HFFc6 (cell line): ENCODE results near the gene SLC23A2. TPM values are rescaled to one million over a fixed set of nuclear protein-coding genes. Genes with fewer than 3 reads are reported as not detected.

Experiments
- DNase-seq: peaks from one replicate; pipeline ENCODE4 v3.0.0-alpha.2; 2018
- H3K27ac Mint-ChIP-seq: 2 replicates; pipeline ENCODE4 v1.8.0; 2020; ENCODE audit warnings: mild to moderate bottlenecking, mixed read lengths
- H3K27me3 Mint-ChIP-seq: 2 replicates; pipeline ENCODE4 v1.8.0; 2021; ENCODE audit warnings: mild to moderate bottlenecking, moderate library complexity, mixed read lengths; ENCODE audit not compliant: insufficient read depth
- H3K36me3 Mint-ChIP-seq: 2 replicates; pipeline ENCODE4 v1.8.0; 2021; ENCODE audit warnings: low read depth, mixed read lengths
- H3K4me1 Mint-ChIP-seq: 2 replicates; pipeline ENCODE4 v1.8.0; 2020; ENCODE audit warnings: low read depth, mixed read lengths
- H3K4me3 Mint-ChIP-seq: 2 replicates; pipeline ENCODE4 v1.8.0; 2020; ENCODE audit warnings: mild to moderate bottlenecking, moderate library complexity, mixed read lengths
- H3K9me3 Mint-ChIP-seq: 2 replicates; pipeline ENCODE4 v1.8.0; 2020; ENCODE audit warnings: mild to moderate bottlenecking, mixed read lengths
- total RNA-seq, 6 experiments: library from RNA; stranded (reverse); fragmentation: NEBNext Ultra II Directional; extraction: Animal tissue kit (Norgen Biotek cat#: 25700); gene quantifications; 2 replicates in 1 of 6; 3 replicates in 5 of 6; pipeline ENCODE4 v1.2.3, GENCODE V29; 2021
- TF ChIP-seq, protein P1 (sequence below): fragments of 200-600 bp; sonication (generic); IDR thresholded peaks from 2 replicates; pipeline ENCODE4 v1.5.0; 2021; ENCODE audit warnings: antibody characterized with exemption, mild to moderate bottlenecking

Gene SLC23A2
- total RNA-seq, 6 experiments from 2014 or later = 12.5 to 17.2 (median 15.7) TPM

GRCh38 chr20:4812216-4812615 lies 189.1 kb downstream of the SLC23A2 start:
- peaks cover 39% of the 10 kb centered on the region for H3K27me3 Mint-ChIP-seq
- peaks cover 12% of the 10 kb centered on the region for H3K4me1 Mint-ChIP-seq
- no peak overlapping the region for H3K4me3 Mint-ChIP-seq
- no peak for DNase-seq
- TF ChIP-seq, protein P1, sequence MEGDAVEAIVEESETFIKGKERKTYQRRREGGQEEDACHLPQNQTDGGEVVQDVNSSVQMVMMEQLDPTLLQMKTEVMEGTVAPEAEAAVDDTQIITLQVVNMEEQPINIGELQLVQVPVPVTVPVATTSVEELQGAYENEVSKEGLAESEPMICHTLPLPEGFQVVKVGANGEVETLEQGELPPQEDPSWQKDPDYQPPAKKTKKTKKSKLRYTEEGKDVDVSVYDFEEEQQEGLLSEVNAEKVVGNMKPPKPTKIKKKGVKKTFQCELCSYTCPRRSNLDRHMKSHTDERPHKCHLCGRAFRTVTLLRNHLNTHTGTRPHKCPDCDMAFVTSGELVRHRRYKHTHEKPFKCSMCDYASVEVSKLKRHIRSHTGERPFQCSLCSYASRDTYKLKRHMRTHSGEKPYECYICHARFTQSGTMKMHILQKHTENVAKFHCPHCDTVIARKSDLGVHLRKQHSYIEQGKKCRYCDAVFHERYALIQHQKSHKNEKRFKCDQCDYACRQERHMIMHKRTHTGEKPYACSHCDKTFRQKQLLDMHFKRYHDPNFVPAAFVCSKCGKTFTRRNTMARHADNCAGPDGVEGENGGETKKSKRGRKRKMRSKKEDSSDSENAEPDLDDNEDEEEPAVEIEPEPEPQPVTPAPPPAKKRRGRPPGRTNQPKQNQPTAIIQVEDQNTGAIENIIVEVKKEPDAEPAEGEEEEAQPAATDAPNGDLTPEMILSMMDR = no peak
- H3K36me3 Mint-ChIP-seq = no peaks in the 10 kb centered on the region
- H3K27ac Mint-ChIP-seq = no peak overlapping the region
- H3K9me3 Mint-ChIP-seq = no peaks in the 10 kb centered on the region

GRCh38 chr20:4811661-4812181 lies 189.6 kb downstream of the SLC23A2 start:
- peaks cover 9% of the 10 kb centered on the region for H3K4me1 Mint-ChIP-seq
- H3K9me3 Mint-ChIP-seq = no peaks in the 10 kb centered on the region
- TF ChIP-seq, protein P1 = no peak
- H3K36me3 Mint-ChIP-seq = no peaks in the 10 kb centered on the region
- no peak overlapping the region for H3K4me3 Mint-ChIP-seq
- H3K27ac Mint-ChIP-seq = no peak overlapping the region
- no peak for DNase-seq
- H3K27me3 Mint-ChIP-seq = peaks cover 41% of the 10 kb centered on the region

- Mint-ChIP-seq H3K27me3 (peaks cover 46% of the 10 kb centered on the region), H3K4me3 (no peak overlapping the region), H3K9me3 (no peaks in the 10 kb centered on the region), H3K27ac (no peak overlapping the region), H3K36me3 (no peaks in the 10 kb centered on the region), H3K4me1 (peaks cover 9% of the 10 kb centered on the region)
- TF ChIP-seq, protein P1 = no peak
- DNase-seq = no peak
These were observed 190.1 kb downstream of the SLC23A2 start for GRCh38 chr20:4811257-4811656.

- Mint-ChIP-seq H3K4me1 (peaks cover 9% of the 10 kb centered on the region), H3K9me3 (no peaks in the 10 kb centered on the region), H3K4me3 (no peak overlapping the region), H3K36me3 (no peaks in the 10 kb centered on the region), H3K27me3 (peaks cover 48% of the 10 kb centered on the region), H3K27ac (no peak overlapping the region)
- DNase-seq = no peak
- TF ChIP-seq, protein P1 = no peak
These were observed 190.8 kb downstream of the SLC23A2 start for GRCh38 chr20:4810426-4811019.

DNA sequence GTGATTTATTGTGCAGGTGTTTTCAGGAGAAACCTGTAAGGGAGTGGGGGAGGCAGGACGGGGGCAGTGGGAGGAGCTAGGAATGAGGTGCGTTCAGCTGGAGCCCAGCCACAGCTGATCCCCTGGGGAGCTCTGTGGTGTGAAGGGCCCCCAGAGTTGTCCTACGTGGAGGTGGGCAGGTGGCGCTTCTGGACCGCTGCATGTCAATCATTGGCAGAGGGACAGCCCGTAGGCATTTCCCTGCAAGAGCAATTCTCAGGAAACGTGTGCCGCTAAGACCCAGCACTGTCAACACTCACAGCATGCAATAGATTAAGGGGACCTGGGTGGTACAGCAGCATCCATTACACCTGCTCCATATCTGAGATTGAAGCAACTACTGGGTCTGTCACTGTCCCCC lies 191.6 kb downstream of the SLC23A2 start:
- peaks cover 51% of the 10 kb centered on the region for H3K27me3 Mint-ChIP-seq
- peaks cover 9% of the 10 kb centered on the region for H3K4me1 Mint-ChIP-seq

More for the DNA sequence above, 191.6 kb downstream of the SLC23A2 start:
- TF ChIP-seq, protein P1 = no peak
- no peak for DNase-seq
- H3K4me3 Mint-ChIP-seq = no peak overlapping the region
- H3K36me3 Mint-ChIP-seq = no peaks in the 10 kb centered on the region
- no peak overlapping the region for H3K27ac Mint-ChIP-seq
- no peaks in the 10 kb centered on the region for H3K9me3 Mint-ChIP-seq
